ENCODE results near the gene HUS1B.

HUS1B gene

GRCh38 chr6:624979-625378 lies 31.9 kb downstream of the HUS1B start:
- DNase-seq (ENCODE audit: low read depth in 1 of 2, low spot score in 1 of 2) = no peak

- DNase-seq (ENCODE audit: low read depth in 1 of 2, low spot score in 1 of 2) = no peak
These were observed 34.4 kb downstream of the HUS1B start for GRCh38 chr6:622462-622861.

- no peak for DNase-seq (ENCODE audit: low read depth in 1 of 2, low spot score in 1 of 2)
These were observed 35.0 kb downstream of the HUS1B start for GRCh38 chr6:621931-622330.

GRCh38 chr6:620950-621349 lies 36.0 kb downstream of the HUS1B start:
- DNase-seq (ENCODE audit: low read depth in 1 of 2, low spot score in 1 of 2) = no peak

DNA sequence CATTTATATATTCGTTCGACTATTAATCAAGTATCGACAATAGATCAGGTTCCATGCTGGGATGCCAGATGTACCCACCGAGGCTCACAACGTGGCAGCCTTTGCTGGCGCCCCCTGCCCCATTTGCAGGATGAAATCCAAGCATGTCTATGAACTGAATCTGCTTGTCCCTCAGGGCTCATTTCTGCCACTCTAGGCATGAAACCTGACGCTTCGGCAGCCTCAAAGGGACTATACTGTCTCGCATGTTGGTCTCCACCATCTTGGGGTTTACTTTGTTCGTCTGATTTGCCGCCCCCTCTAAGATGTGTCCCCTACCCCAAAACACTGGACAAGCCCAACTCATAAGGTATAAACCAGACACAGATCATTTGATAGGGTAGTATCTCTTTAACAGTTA lies 36.7 kb downstream of the HUS1B start:
- no peak for DNase-seq (ENCODE audit: low read depth in 1 of 2, low spot score in 1 of 2)

DNA sequence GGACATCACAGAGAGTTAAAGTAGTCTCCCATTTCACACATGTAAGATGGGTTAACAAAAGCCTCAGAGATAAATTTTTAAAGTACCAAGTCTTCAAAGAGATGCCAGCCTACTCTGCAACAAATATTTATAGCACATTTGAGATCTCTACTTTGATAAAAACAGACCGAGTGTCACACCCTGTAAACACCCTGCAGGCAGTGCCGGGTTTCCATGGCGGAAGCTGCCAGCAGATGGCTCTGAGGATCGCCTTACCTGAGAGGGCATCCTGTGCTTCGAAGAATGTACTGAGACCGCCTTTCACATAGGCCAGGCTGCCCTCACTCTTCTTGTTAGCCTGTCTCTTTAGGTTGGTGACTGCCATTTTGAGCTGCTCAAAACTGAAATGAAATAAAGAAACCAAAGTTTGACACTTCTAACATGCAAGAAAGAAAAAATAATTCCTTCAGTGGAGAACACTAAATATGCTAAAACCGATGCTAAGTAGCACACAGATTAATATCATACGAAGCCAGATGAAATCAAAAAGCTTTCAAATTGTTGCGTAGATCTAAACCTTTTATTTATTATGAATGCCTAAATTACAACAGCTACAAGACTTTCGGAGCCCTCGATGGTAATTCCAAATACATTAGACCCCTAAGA lies 39.3 kb downstream of the HUS1B start:
- no peak for DNase-seq (ENCODE audit: low read depth in 1 of 2, low spot score in 1 of 2)

GRCh38 chr6:613981-614380 lies 42.9 kb downstream of the HUS1B start:
- DNase-seq (ENCODE audit: low read depth in 1 of 2, low spot score in 1 of 2) = no peak

- no peak for DNase-seq (ENCODE audit: low read depth in 1 of 2, low spot score in 1 of 2)
These were observed 45.0 kb downstream of the HUS1B start for GRCh38 chr6:611928-612327.

DNA sequence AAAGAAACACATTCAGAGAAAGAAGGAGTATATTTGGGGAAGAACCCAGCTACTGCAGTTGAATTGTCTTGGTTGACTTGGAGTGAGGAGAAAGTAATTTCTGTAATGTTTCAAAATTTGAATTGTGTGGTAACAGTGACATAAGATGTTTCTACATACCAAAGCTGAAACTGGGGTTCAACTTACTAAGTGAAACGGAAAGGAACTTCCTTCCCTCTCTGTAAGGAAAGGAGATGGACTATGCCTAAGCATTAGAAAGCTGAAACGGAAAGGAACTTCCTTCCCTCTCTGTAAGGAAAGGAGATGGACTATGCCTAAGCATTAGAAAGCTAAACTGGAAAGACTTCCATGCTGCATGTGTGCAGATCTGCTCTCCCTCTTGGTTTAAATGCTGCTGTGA lies 46.0 kb downstream of the HUS1B start:
- no peak for DNase-seq (ENCODE audit: low read depth in 1 of 2, low spot score in 1 of 2)

GRCh38 chr6:609905-610304 lies 47.0 kb downstream of the HUS1B start:
- no peak for DNase-seq (ENCODE audit: low read depth in 1 of 2, low spot score in 1 of 2)

GRCh38 chr6:606829-607379 lies 50.0 kb downstream of the HUS1B start:
- no peak for DNase-seq (ENCODE audit: low read depth in 1 of 2, low spot score in 1 of 2)
